CD4-positive, alpha-beta T cell treated with Interleukin-17A for 4 hours (primary cell): ENCODE measurements around the gene CPLANE2.
"Not testable (repeated sequence)": the region's sequence is repeated elsewhere in the genome, so short reads cannot be mapped to it uniquely, and the experiment has no call there.

Experiments used
- DNase-seq: peaks from one replicate; pipeline ENCODE4 v3.0.0-alpha.2; 2020; ENCODE audit warnings: mixed read lengths

Gene CPLANE2

DNA sequence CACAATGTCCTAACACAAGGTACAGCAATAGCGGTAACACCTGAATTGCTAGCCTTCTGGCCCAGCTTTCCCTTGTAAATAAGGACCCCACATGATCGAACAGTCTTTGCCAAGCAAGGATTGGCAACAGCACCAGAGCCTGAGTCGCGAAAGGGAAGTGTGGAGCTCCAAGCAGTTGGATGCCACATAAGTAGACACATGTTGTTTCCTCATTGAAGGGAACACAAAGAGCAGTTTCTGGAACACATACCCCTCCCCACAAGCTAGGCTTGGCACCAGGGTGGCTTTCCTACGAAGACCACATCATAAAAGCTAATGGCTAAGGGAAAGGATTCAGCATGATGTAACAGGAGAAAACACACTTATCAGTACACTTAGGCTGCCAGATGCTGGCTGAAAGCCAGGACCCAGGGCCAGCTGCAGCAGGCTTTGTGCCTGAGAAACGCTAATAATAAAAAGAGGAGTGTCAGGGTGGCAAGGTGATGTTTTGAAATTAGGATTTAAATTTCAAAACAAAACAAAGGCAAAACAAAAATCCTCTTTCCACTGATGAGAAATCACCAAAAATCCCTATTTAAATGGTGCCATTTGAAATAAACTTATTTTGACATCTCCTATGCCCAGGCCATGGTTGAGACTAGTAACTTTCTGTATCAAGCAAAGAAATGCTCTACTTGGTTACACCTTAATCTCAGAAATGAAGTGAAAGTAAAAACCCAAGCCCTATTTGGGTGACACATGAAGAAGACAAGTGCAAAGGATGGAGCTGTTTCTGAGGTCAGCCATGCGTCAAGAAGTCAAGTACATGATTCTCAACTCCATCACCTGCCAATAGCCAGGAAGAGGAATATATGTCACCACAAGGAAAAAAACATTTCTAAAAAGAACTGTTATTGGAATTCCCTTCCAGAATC lies 11.9 kb upstream of the CPLANE2 start:
- no peak for DNase-seq

- no peak for DNase-seq
Observed at GRCh38 chr1:16248007-16248436, 11.0 kb upstream of the CPLANE2 start.

DNA sequence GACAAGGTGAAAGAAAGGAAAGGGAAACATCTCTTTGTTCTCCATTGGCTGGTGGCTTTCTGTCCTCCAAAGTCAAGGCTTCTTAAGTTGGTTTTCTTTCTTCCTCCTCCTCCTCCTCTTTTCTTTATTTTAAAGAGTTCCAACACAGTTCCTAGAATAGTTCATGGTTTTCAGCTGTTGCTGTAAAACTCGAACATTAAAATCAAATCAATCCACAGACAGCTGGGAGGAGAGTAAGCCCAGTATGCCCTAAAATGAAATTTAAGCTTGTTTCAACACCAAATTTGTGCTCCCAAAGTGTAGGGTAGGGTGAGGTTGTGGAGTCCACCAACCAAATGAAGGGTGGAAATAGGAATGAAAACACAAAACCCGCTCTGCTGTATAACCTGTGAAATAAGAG lies 10.5 kb upstream of the CPLANE2 start:
- no peak for DNase-seq

DNA sequence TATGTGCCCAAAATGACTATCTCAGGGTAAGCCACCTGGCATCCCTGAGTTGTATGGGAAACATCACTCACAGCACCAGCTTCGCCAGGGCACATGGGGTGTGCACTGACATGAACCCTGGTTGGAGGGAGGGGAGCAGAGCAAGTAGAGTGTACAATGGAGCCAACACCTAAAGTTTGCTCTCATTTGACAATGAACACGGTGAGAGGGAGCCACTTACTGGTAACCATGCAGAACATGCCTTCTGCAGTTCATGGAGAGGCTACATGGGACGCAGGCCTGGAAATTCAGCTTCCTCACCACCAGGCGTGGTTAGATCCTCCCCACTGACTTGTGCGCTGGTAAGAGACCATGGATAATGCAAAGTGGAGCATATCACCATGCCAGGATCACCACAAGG lies 10.0 kb upstream of the CPLANE2 start:
- DNase-seq, result no peak

DNA sequence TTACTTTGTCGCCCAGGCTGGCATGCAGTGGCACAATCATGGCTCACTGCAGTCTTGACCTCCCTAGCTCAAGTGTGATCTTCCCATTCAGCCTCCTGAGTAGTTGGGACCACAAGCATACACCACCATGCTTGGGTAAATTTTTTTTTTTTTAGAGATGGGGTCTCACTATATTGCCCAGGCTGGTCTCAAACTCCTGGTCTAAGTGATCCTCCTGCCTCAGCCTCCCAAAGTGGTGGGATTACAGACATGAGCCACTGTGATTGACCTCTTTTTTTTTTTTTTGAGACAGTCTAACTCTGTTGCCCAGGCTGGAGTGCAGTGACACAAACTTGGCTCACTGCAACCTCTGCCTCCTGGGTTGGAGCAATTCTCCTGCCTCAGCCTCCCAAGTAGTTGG lies 9.3 kb upstream of the CPLANE2 start:
- not testable (repeated sequence) for DNase-seq

DNA sequence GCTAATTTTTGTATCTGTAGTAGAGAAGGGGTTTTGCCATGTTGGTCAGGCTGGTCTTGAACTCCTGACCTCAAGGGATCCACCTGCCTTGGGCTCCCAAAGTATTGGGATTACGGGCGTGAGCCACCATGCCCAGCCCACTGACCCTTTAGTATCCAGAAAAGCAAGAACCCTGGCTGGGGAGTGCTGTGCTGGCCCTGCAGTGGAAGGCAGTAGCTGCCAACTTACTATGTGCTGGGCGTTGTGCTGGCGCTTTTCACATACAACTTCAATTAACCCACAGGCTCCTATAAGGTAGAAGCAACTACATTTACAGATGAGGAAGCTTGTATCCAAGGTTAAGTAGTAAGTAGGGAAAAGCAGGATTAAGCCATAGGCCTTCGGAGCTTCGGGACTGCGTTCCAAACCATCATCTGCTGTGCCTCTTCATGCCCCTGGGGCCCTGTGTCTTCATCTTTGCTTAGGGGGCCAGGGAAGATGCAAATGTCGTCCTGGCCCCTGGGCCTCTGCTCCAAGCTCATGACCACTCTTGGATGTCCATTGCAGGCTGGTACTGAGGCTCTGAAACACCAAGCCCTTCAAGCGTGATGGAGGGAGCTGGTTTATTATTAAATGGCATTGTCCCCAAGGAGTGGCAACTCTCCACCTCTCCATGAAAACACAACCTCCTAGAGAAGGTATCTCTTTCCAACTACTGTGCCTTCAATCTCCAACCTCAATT lies 8.7 kb upstream of the CPLANE2 start:
- DNase-seq, result no peak

GRCh38 chr1:16244650-16245285 lies 7.8 kb upstream of the CPLANE2 start:
- no peak for DNase-seq

GRCh38 chr1:16243936-16244649 lies 7.1 kb upstream of the CPLANE2 start:
- DNase-seq, result peak; percentile 81

DNA sequence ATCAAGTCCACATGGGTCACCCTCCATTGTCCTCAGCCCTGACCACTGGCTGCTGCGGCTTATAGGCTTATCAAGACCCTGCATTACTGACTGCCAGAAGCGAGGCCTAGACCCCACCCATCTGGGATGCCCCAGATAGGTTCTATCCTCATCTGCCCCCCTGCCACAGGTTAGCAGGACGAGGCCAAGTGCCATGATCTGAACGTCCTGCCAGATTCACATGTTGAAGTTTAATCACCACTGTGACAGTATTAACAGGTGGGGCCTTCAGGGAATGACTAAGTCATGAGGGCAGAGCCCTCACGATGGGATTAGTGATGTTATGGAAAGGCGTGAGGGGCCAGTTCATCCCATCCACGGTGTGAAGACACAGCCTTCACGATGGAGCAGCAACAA lies 6.2 kb upstream of the CPLANE2 start:
- DNase-seq, result no peak

DNA sequence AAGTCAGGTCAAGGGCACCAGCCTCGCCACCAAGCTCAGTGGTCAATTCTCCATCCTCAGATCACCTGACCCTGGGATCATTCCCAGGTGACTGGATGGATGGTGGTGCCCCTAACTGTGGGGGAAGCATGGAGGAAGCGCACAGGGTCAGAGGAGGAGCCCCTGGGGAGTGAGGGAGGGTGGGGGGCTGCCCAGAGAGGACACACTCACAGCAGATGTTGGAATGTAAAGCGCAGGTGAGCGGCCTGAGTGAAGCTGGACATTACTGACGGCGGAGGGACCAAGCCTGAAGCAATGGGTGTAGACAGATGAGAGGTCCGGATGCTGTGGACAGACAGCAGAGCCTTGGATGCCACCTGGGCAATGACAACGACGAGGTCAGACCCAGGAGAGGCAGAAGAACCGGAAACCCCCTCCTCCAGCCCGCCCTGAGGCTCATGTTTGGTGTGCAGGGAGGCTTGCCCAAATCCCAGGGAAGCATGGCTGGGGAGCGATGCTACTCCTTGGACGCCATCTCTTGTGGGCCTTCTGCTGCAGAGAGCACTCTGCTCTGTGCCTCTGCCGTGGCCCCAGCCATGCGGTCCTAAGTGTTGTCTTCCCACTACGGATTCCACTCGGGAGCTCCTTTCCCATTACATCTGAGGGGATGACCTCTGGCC lies 5.7 kb upstream of the CPLANE2 start:
- DNase-seq, result no peak

- no peak for DNase-seq
Observed at GRCh38 chr1:16241221-16241708, 4.3 kb upstream of the CPLANE2 start.

DNA sequence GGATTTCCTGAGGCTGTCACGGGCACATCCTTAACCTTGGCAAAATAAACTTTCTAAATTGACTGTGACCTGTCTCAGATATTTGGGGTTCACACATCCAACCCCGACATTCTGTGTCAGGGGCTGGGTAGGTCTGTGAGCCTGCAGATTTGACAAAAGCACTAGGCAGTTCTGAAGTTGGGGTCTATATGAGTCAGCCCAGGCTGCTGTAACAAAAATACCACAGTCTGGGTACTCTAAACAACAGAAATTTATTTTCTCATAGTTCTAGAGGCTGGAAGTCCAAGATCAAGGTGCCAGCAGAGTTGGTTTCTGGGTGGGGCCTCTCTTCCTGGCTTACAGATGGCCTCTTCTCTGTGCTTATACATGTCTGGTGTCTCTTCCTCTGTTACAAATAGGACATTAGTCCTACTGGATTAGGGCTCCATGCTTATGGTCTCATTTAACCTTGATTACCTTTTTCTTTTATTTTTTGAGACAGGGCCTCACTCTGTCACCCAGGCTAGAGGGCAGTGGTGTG lies 3.0 kb upstream of the CPLANE2 start:
- no peak for DNase-seq

GRCh38 chr1:16237343-16237830 lies 404 bp upstream of the CPLANE2 start:
- DNase-seq, result no peak

- peak; percentile 67 for DNase-seq
Observed at GRCh38 chr1:16235944-16236510, 956 bp downstream of the CPLANE2 start.

DNA sequence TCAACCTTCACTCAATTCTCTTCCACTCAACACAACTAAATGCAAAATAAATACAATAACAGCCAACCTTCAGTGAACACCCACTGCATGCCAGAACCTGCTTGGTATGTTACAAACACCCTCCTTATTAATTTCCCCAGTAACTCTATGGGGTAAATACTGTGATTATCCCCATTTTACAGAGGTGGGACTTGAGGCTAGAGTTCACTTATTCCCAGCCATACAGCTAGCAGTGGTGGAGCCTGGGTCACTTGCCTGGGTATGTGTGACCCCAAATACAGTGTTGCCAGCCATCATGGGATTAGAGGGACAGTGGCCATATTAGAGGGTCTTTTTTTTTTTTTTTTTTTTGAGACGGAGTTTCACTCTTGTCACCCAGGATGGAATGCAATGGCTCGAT lies 1.6 kb downstream of the CPLANE2 start:
- no peak for DNase-seq

- no peak for DNase-seq
Observed at GRCh38 chr1:16233431-16233830, 3.6 kb downstream of the CPLANE2 start.

- DNase-seq, result no peak
Observed at GRCh38 chr1:16232316-16232710, 4.7 kb downstream of the CPLANE2 start.

DNA sequence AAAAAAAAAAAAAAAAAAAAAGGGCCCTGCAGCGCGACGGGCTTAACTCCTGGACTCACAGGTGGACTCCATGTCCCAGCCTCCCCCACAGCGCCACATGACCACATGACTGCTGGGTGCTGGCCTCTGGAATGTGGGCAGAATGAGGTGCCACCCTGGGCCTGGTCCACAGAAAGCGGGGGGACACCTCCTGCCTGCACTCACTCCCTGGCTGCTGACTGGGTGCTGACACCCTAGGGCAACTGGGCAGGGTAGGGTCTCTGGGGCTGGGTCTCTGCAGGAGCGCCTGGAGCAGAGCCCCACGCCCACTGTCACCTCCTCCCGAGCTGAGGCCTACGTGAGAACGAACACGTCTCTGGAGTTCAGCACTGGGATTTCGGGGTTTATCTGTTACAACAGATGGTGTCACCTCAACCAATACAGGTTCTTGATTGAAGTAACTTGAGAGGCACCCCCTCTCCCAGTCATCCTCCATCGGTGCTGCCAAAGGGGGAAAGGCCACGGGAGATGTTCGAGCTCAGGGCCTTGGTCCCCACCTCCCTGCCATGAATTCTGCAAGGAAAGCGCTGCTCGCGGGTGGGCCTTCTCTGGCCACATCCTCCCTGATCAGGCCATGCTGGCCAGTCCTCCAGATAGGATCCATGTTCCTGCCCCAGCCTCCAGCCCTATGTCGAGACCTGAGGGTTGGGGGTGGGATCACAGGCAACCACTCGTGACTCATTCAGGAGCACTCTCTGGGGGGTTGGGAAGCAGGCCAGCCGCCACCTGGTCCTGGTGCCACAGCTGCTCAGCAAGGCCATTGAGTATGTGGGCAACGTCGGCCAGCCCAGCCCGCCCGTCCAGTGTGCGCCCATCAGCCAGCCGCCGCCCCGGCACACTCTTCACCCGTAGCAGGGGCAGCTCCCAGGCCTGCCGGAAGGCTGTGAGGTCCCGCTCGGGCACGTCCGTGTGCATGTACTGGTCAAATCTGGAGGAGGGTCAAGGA lies 5.4 kb downstream of the CPLANE2 start:
- DNase-seq, result no peak

DNA sequence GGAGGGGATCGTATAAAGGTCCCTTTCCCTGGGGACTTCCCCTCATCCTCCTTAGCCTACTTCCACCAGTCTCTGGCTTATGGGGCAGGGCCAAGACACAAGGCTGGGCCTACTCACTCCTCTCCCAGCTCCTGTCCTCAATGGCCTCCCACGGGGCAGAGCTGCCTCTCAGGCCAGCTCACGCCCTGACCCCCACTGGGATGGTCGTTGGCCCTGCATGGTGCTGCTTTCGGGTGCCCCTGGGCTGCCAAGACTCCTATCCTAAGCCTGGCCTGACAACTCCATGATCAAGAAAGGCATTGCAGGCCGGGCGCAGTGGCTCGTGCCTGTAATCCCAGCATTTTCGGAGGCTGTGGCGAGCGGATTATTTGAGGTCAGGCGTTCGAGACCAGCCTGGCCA lies 6.2 kb downstream of the CPLANE2 start:
- DNase-seq, result no peak
